ENCODE measurements around the gene MB21D2. TPM values are rescaled to one million over a fixed set of nuclear protein-coding genes. Genes with fewer than 3 reads are reported as not detected.

MB21D2 gene
- total RNA-seq, 1 donor from 2014 or later: 11.0 TPM

DNA sequence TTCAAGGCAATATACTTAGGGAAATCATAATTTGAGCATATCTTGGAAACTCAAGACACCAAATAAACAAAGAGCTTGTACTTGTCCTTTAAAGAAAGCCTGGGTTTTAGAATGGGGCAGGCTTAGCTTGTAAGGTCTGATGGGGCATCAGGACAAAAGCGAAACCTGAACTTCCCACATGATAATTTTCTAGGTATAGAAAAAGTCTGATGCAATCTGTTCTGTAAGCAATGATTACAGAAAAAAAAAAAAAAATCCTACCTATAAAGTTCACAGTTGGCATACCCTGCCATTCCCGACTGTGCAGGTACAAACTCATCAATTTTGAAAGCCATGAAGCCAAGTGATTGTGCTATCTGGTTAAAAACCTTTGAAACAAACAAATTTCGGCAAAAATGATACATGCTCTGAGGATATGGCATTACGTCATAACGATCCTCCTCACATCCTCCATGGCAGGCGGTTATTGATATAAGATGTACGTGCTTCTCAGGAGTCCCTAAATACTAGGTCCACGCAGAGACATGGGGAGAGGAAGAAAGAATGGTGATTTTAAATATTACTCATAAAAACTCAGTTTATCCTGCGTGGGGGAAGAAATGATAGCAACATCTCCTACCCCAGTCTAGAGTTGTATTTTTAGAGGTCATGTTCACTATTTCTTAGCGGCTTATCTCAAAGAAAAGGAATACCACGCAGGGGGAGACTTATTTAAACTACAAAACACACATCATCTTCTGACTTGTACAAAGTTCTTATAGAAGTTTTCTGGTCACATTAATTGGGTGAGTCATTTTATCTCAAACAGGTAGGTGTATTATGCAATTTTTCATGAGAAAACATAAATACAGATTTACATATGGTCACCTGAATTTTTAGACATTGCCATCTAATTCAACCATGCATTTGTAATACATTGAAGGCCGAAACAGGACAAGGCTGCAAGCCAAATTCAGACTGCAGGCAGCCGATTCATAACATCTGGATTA is 27.0 kb downstream of the MB21D2 start:
- Histone ChIP-seq H3K4me1 (ENCODE audit: insufficient read depth, low read length) (peaks cover 71% of the 10 kb centered on the region), H3K36me3 (ENCODE audit: insufficient read depth, low read length) (no peaks in the 10 kb centered on the region), H4K20me1 (ENCODE audit: insufficient read depth, low read length) (no peaks in the 10 kb centered on the region), H3K27ac (ENCODE audit: low read depth, low read length) (peak overlapping the region; percentile 98), H3K9ac (ENCODE audit: low read length) (peak overlapping the region; percentile 87), H2AFZ (ENCODE audit: low read depth, low read length) (no peak overlapping the region), H3K9me3 (ENCODE audit: insufficient read depth, low read depth, low read length) (no peaks in the 10 kb centered on the region), H3K4me3 (ENCODE audit: insufficient read depth, low read depth, low read length) (no peak overlapping the region), H3K79me2 (ENCODE audit: insufficient read depth, low read length) (peaks cover 72% of the 10 kb centered on the region), H3K4me2 (ENCODE audit: low read length) (peak overlapping the region; percentile 77), H3K27me3 (ENCODE audit: insufficient read depth, low read length) (no peaks in the 10 kb centered on the region)
- TF ChIP-seq, protein P1, sequence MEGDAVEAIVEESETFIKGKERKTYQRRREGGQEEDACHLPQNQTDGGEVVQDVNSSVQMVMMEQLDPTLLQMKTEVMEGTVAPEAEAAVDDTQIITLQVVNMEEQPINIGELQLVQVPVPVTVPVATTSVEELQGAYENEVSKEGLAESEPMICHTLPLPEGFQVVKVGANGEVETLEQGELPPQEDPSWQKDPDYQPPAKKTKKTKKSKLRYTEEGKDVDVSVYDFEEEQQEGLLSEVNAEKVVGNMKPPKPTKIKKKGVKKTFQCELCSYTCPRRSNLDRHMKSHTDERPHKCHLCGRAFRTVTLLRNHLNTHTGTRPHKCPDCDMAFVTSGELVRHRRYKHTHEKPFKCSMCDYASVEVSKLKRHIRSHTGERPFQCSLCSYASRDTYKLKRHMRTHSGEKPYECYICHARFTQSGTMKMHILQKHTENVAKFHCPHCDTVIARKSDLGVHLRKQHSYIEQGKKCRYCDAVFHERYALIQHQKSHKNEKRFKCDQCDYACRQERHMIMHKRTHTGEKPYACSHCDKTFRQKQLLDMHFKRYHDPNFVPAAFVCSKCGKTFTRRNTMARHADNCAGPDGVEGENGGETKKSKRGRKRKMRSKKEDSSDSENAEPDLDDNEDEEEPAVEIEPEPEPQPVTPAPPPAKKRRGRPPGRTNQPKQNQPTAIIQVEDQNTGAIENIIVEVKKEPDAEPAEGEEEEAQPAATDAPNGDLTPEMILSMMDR (IDR thresholded peaks at IDR 0.05; ENCODE audit: insufficient read depth, low read depth, low read length): no peak
- TF ChIP-seq EZH2 (IDR thresholded peaks at IDR 0.05; ENCODE audit: insufficient read depth, low read length): no peak
- peaks cover 72% of the 10 kb centered on the region for H3K4me1 Mint-ChIP-seq (ENCODE audit: low read depth, unreplicated experiment)
- H3K27me3 Mint-ChIP-seq (ENCODE audit: low read depth, unreplicated experiment): no peaks in the 10 kb centered on the region
- H3K27ac Mint-ChIP-seq (ENCODE audit: unreplicated experiment): peak overlapping the region; percentile 98
- no peaks in the 10 kb centered on the region for H3K9me3 Mint-ChIP-seq (ENCODE audit: unreplicated experiment)
- FAIRE-seq: no peak
- H3K36me3 Mint-ChIP-seq (ENCODE audit: low read depth, unreplicated experiment): no peaks in the 10 kb centered on the region
- H3K4me3 Mint-ChIP-seq (ENCODE audit: unreplicated experiment): no peak overlapping the region
- no peak for DNase-seq (ENCODE audit: low read depth)

DNA sequence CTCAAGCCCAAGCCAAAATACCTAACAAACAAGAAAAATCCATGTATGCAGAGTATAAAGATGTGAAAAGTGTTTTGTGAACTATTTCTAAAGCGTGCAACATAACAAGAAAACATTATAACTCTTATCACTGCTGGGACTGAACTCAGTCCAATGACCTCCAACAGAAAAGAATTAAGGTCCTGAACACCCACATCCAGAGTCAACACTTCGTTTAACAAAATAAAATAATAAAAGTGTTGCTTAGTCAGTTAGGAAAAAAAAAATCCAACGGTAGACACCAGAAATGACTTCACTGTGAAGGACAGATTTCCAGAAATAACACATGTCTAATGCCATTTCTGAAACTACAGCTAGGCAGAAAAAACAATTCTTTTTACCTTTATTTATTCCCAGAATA is 28.0 kb downstream of the MB21D2 start:
- DNase-seq (ENCODE audit: low read depth): peak; percentile 36
- Histone ChIP-seq H3K9me3 (ENCODE audit: insufficient read depth, low read depth, low read length) (no peaks in the 10 kb centered on the region), H3K79me2 (ENCODE audit: insufficient read depth, low read length) (peaks cover 68% of the 10 kb centered on the region), H3K4me3 (ENCODE audit: insufficient read depth, low read depth, low read length) (no peak overlapping the region), H3K36me3 (ENCODE audit: insufficient read depth, low read length) (no peaks in the 10 kb centered on the region), H4K20me1 (ENCODE audit: insufficient read depth, low read length) (no peaks in the 10 kb centered on the region), H3K9ac (ENCODE audit: low read length) (peak overlapping the region; percentile 87), H3K27ac (ENCODE audit: low read depth, low read length) (peak overlapping the region; percentile 98), H3K4me2 (ENCODE audit: low read length) (peak overlapping the region; percentile 77), H3K27me3 (ENCODE audit: insufficient read depth, low read length) (no peaks in the 10 kb centered on the region), H3K4me1 (ENCODE audit: insufficient read depth, low read length) (peaks cover 79% of the 10 kb centered on the region), H2AFZ (ENCODE audit: low read depth, low read length) (no peak overlapping the region)
- no peak for TF ChIP-seq EZH2 (IDR thresholded peaks at IDR 0.05; ENCODE audit: insufficient read depth, low read length)
- TF ChIP-seq, protein P1 (IDR thresholded peaks at IDR 0.05; ENCODE audit: insufficient read depth, low read depth, low read length): no peak
- no peaks in the 10 kb centered on the region for H3K36me3 Mint-ChIP-seq (ENCODE audit: low read depth, unreplicated experiment)
- peak; percentile 5 for FAIRE-seq
- peak overlapping the region; percentile 98 for H3K27ac Mint-ChIP-seq (ENCODE audit: unreplicated experiment)
- H3K9me3 Mint-ChIP-seq (ENCODE audit: unreplicated experiment): no peaks in the 10 kb centered on the region
- H3K4me1 Mint-ChIP-seq (ENCODE audit: low read depth, unreplicated experiment): peaks cover 80% of the 10 kb centered on the region
- no peaks in the 10 kb centered on the region for H3K27me3 Mint-ChIP-seq (ENCODE audit: low read depth, unreplicated experiment)
- H3K4me3 Mint-ChIP-seq (ENCODE audit: unreplicated experiment): peak overlapping the region; percentile 70
